Placental pericyte (primary cell): ENCODE results near the gene KDR. TPM values are rescaled to one million over a fixed set of nuclear protein-coding genes. Genes with fewer than 3 reads are reported as not detected.

Experiments
- small RNA-seq: library from RNA; depleted of rRNA; stranded (forward); fragments of <200 nt; gene quantifications from one replicate; pipeline ENCODE3, GENCODE V24; 2012; ENCODE audit warnings: low replicate concordance
- total RNA-seq: library from RNA; depleted of rRNA; stranded (reverse); fragments of >200 nt; gene quantifications from 2 replicates; pipeline ENCODE4 v1.2.3, GENCODE V29; 2012

KDR gene
- 4.0 and 5.7 TPM in 2 replicates for total RNA-seq

DNA sequence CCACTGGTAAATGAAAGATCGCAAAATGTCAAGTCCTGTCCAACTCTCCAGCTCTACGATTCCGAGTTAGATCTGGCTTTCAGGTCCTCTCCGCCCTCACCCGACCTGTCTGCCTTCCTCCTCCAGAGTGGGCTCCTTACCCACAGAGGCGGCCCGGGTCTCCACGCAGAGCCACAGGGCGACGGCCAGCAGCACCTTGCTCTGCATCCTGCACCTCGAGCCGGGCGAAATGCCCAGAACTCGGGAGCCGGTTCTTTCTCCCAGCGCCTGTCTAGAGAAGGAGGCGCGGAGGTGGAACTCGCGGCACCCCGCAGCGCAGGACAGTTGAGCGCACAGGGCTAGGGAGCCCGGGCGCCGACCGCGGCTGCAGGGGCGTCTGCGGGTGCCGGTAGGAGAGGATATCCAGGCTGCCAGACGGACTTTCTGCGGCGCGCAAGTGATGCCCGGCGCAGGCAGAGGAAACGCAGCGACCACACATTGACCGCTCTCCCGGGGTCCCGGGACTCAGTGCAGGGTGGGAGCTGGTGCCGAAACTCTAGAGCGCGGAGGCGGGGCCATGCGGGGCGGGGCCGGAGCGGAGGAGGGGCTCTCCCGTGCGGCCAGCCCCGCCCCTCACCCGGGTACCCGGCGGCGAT, at the start of gene KDR:
TSS of gene KDR (minus strand) at position 509 of the 635 bp plus-strand sequence. CDS start at position 207, 302 bp downstream.

Small RNAs within 50 kb of the gene (small RNA-seq; reads per million reads assigned to genes)
- not detected for gene RN7SL424P
- gene RNU6-410P, result not detected

Other genes with a start within 250 kb of the KDR start
- 7.0 and 9.3 TPM in 2 replicates for gene SRD5A3, start 220.6 kb upstream of the KDR start, total RNA-seq